K562 (cell line): ENCODE results near the gene NMUR2. TPM values are rescaled to one million over a fixed set of nuclear protein-coding genes. Genes with fewer than 3 reads are reported as not detected.

ENCODE experiments used
- ATAC-seq: fragments of 200-7000 bp; cut with Tn5 transposase; 3 replicates; pipeline ENCODE4 v1.9.1; 2020; ENCODE audit warnings: moderate library complexity
- BruUV-seq: library from RNA; stranded (reverse); fragments of 400-500 nt; replicated peaks from 2 replicates; lab custom pipeline; 2021; lab: Mats Ljungman, UMichigan
- CTCF ChIA-PET: fragments of 300-600 bp; formaldehyde crosslinking; extraction: SDS; loops from one replicate; lab custom pipeline; 2021; ENCODE audit warnings: low intra/inter-chr PET ratio; lab: Yijun Ruan, JAX
- POLR2A ChIA-PET: fragments of 300-600, 350-650 bp; sonication (Branson Sonifier 250); formaldehyde crosslinking; extraction: SDS; loops from one replicate; lab custom pipeline; 2021; ENCODE audit warnings: antibody characterized with exemption, inconsistent platforms; lab: Yijun Ruan, JAX
- DNase-seq, 4 experiments: peaks; one replicate each; pipeline versions ENCODE4 v3.0.0 to v3.0.0-alpha.2; 2011 to 2018; ENCODE audit warnings: low spot score in 3 of 4, mixed read lengths in 3 of 4; ENCODE audit errors: extremely low read depth in 1 of 4
- FAIRE-seq: peaks from 2 replicates; lab custom pipeline; 2011; peaks lifted over from hg19 to GRCh38; lab: Jason Lieb, UNC
- H2AFZ ChIP-seq: 2 replicates; pipeline ENCODE4 v1.6.0; 2011; ENCODE audit warnings: low read depth, low read length, control low read depth, inconsistent platforms
- H3K27ac ChIP-seq: fragments of 200-600 bp; 3 replicates; pipeline ENCODE4 v1.8.0; 2011; ENCODE audit warnings: low read depth, mild to moderate bottlenecking, control low read depth, inconsistent platforms, low read length, moderate library complexity, mixed read lengths; ENCODE audit errors: extremely low read depth
- H3K27me3 ChIP-seq, 2 experiments: fragments of 300-600 bp in 1 of 2; 2 replicates in 1 of 2; 3 replicates in 1 of 2; pipeline versions ENCODE4 v1.6.0 to v1.8.0; 2011; ENCODE audit warnings: inconsistent platforms in 2 of 2, low read length in 2 of 2, mild to moderate bottlenecking in 1 of 2, mixed read lengths in 1 of 2, moderate library complexity in 1 of 2; ENCODE audit not compliant: control insufficient read depth in 2 of 2, insufficient read depth in 2 of 2
- H3K36me3 ChIP-seq: fragments of 300-600 bp; 3 replicates; pipeline ENCODE4 v1.8.0; 2011; ENCODE audit warnings: mild to moderate bottlenecking, low read length, inconsistent platforms; ENCODE audit not compliant: control insufficient read depth, insufficient read depth
- H3K4me1 ChIP-seq, 2 experiments: fragments of 200-600 bp in 1 of 2; replicated peaks in 1 of 2; 2 replicates in 1 of 2; 3 replicates in 1 of 2; pipeline versions ENCODE4 v1.5.1 to v1.8.0; 2011; ENCODE audit warnings: inconsistent platforms in 2 of 2, low read length in 2 of 2, mild to moderate bottlenecking in 1 of 2, mixed read lengths in 1 of 2, moderate library complexity in 1 of 2; ENCODE audit not compliant: control insufficient read depth in 2 of 2, insufficient read depth in 2 of 2
- H3K4me2 ChIP-seq: 2 replicates; pipeline ENCODE4 v1.6.1; 2011; ENCODE audit warnings: low read length, control low read depth, inconsistent platforms, mixed read lengths; ENCODE audit not compliant: insufficient read depth
- H3K4me3 ChIP-seq: fragments of 200-600 bp; sonication (generic), shearing (Covaris generic); 2 replicates; pipeline ENCODE4 v1.5.1; 2016; ENCODE audit warnings: control low read depth, inconsistent platforms
- H3K79me2 ChIP-seq: fragments of 200-600 bp; 3 replicates; pipeline ENCODE4 v1.8.0; 2011; ENCODE audit warnings: low read length, inconsistent platforms; ENCODE audit not compliant: control insufficient read depth, insufficient read depth
- H3K9ac ChIP-seq, 2 experiments: 2 replicates each; pipeline versions ENCODE4 v1.6.0 to v1.6.1; 2011; ENCODE audit warnings: low read depth in 2 of 2, low read length in 2 of 2, control low read depth in 1 of 2, inconsistent platforms in 1 of 2, mild to moderate bottlenecking in 1 of 2, mixed read lengths in 1 of 2; ENCODE audit not compliant: insufficient read depth in 1 of 2
- H3K9me1 ChIP-seq: one replicate; pipeline ENCODE4 v1.6.0; 2011; ENCODE audit warnings: inconsistent platforms, mild to moderate bottlenecking, low read length, moderate library complexity; ENCODE audit not compliant: control insufficient read depth, insufficient read depth
- H3K9me3 ChIP-seq: replicated peaks from 2 replicates; pipeline ENCODE4 v1.5.1; 2011; ENCODE audit warnings: low read depth, low read length, inconsistent platforms; ENCODE audit not compliant: control insufficient read depth, insufficient read depth
- H4K20me1 ChIP-seq: replicated peaks from 2 replicates; pipeline ENCODE4 v1.6.1; 2011; ENCODE audit warnings: low read length, inconsistent platforms, mixed read lengths; ENCODE audit not compliant: control insufficient read depth, insufficient read depth
- CHD4 ChIP-seq: fragments of 200-600 bp; sonication (generic); IDR thresholded peaks from 3 replicates; pipeline ENCODE4 v1.6.1; 2012; ENCODE audit warnings: low read depth, mild to moderate bottlenecking, mixed read lengths, low read length, inconsistent platforms; ENCODE audit not compliant: insufficient read depth, insufficient replicate concordance, poor library complexity, severe bottlenecking
- MED1 ChIP-seq: sonication (generic); formaldehyde crosslinking; IDR thresholded peaks from 2 replicates; pipeline ENCODE4 v1.8.1; 2023; ENCODE audit warnings: missing genetic modification reagents, borderline replicate concordance
- NFYB ChIP-seq: IDR thresholded peaks from 2 replicates; pipeline ENCODE4 v1.6.1; 2011; ENCODE audit warnings: mild to moderate bottlenecking, moderate library complexity; ENCODE audit not compliant: insufficient read length; ENCODE audit errors: extremely low read depth
- NR2C1 ChIP-seq, 2 experiments: fragments of 450-650 bp; IDR thresholded peaks; 2 replicates each; pipeline ENCODE4 v1.6.1; 2017; ENCODE audit warnings: mild to moderate bottlenecking in 2 of 2, antibody characterized with exemption in 1 of 2, inconsistent platforms in 1 of 2, missing compliant biosample characterization in 1 of 2, missing genetic modification characterization in 1 of 2
- RBM25 ChIP-seq: fragments of 200-400 bp; formaldehyde crosslinking; IDR thresholded peaks from 2 replicates; pipeline ENCODE4 v1.6.1; 2018; ENCODE audit warnings: low read length, low read depth, moderate library complexity; ENCODE audit not compliant: severe bottlenecking
- TAF9B ChIP-seq: fragments of 450-650 bp; IDR thresholded peaks from 2 replicates; pipeline ENCODE4 v1.6.1; 2018; ENCODE audit warnings: mild to moderate bottlenecking; ENCODE audit not compliant: partially characterized antibody
- WGBS: fragments of 100-300 bp; shearing (Covaris generic); methylation state at CpG from one replicate; pipeline ENCODE4 v1.1.6; 2016; ENCODE audit warnings: low coverage, mixed read lengths; ENCODE audit not compliant: insufficient coverage; ENCODE audit errors: missing lambda C conversion rate; 5-methylcytosine and 5-hydroxymethylcytosine counted together
- in situ Hi-C: fragments of 300-500 bp; cut with MboI; formaldehyde crosslinking; loops from 4 replicates; pipeline ENCODE4 v1.15.0; 2018; ENCODE audit warnings: inconsistent platforms, mixed read lengths
- intact Hi-C: fragments of 100-400 bp; cut with micrococcal nuclease; formaldehyde crosslinking; loops from 2 replicates; pipeline ENCODE4 v1.14.2; 2022
- polyA plus RNA-seq, 8 experiments: library from polyadenylated mRNA; depleted of rRNA in 4 of 8; stranded (reverse) in 5 of 8; unstranded in 3 of 8; fragments of >200 nt; fragmentation: Nextera tagmentation in 2 of 8; fragmentation: Illumina TruSeq in 1 of 8; extraction: Ambion mirVana in 2 of 8; extraction: Trizol in 1 of 8; gene quantifications; 2 replicates each; pipeline versions ENCODE4 v1.2.1 to v1.2.3, GENCODE V29; 2011 to 2014; ENCODE audit warnings: inconsistent platforms in 1 of 8, missing spikeins in 1 of 8
- total RNA-seq, 7 experiments: library from RNA; depleted of rRNA in 6 of 7; stranded (reverse); fragments of >200 nt in 6 of 7; fragmentation: Illumina TruSeq in 2 of 7; extraction: Trizol in 2 of 7; gene quantifications; 2 replicates each; pipeline versions ENCODE4 v1.2.1 to v1.2.3, GENCODE V29; 2011 to 2021; ENCODE audit warnings: low replicate concordance in 1 of 7
- TF ChIP-seq, protein P1 (sequence below): fragments of 150-350 bp; conservative IDR thresholded peaks from 2 replicates; pipeline ENCODE4 v1.6.1; 2014; ENCODE audit warnings: low read length
- TF ChIP-seq, protein P2 (sequence below): fragments of 450-650 bp; formaldehyde crosslinking; IDR thresholded peaks from 2 replicates; pipeline ENCODE4 v1.4.0; 2022; ENCODE audit warnings: missing genetic modification characterization
- TF ChIP-seq, protein P3 (sequence below): sonication (generic); formaldehyde crosslinking; IDR thresholded peaks from 2 replicates; pipeline ENCODE4 v1.8.0; 2022; ENCODE audit warnings: mild to moderate bottlenecking, missing genetic modification reagents
- TF ChIP-seq, protein P4 (sequence below): sonication (generic); formaldehyde crosslinking; IDR thresholded peaks from 2 replicates; pipeline ENCODE4 v1.8.0; 2022; ENCODE audit warnings: mild to moderate bottlenecking, missing genetic modification reagents

NMUR2 gene
- total and polyA plus RNA-seq, 9 of the 15 experiments (the other 6 are each of a cell fraction or from before 2014, with no cell fraction given), result not detected

DNA sequence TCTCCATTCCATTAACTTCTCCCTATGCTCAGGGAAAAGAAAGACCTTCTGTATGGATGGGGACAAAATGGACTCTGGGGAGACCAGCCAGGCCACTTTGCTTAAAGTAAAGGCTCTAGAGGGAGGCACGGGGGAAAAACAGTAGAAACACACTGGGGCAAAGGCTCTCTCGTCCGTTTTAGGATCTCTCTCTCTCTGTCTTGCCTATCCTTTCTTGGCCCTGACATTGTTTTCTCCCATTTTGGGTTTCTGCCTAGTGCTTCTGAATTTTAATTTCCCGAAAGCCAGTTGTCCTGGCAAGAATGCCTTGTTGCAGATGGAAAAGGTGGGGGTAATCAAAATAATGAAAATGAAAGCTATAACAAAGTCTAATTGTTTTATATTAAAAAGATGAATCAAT, 28.2 kb downstream of the NMUR2 start (continued):
- TF ChIP-seq RBM25 (no peak), MED1 (CRISPR knock-in tag) (no peak), CHD4 (no peak), NR2C1 (IDR thresholded peaks at IDR 0.05) (no peak), NR2C1 (tag; IDR thresholded peaks at IDR 0.05) (no peak)
- TF ChIP-seq, protein P1, sequence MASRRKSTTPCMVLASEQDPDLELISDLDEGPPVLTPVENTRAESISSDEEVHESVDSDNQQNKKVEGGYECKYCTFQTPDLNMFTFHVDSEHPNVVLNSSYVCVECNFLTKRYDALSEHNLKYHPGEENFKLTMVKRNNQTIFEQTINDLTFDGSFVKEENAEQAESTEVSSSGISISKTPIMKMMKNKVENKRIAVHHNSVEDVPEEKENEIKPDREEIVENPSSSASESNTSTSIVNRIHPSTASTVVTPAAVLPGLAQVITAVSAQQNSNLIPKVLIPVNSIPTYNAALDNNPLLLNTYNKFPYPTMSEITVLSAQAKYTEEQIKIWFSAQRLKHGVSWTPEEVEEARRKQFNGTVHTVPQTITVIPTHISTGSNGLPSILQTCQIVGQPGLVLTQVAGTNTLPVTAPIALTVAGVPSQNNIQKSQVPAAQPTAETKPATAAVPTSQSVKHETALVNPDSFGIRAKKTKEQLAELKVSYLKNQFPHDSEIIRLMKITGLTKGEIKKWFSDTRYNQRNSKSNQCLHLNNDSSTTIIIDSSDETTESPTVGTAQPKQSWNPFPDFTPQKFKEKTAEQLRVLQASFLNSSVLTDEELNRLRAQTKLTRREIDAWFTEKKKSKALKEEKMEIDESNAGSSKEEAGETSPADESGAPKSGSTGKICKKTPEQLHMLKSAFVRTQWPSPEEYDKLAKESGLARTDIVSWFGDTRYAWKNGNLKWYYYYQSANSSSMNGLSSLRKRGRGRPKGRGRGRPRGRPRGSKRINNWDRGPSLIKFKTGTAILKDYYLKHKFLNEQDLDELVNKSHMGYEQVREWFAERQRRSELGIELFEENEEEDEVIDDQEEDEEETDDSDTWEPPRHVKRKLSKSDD, result no peak

DNA sequence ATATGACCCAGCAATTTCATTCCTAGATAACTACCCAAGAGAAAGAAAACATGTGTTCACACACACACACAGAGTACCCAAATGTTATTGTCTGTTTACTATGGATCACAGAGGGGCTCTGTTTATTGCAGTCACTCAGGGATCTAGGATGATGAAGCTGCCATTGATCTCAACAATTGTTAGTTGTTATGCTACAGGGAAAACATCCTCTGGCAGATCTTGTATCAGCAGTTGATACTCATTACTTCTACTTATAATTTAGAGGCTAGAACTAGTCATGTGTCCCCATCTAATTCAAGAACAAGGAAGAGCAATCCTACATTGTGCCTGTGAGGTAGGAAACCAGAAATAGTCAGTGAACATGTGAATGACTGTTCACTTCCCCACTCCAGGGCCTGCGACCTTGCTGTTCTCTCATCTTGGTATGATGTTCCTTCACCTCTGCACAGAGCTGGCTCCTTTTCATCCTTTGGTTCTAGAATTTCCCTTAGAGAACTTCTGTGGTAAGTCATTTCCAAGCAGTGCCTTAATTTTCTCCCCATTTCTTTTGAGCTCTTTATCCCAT, 30.3 kb downstream of the NMUR2 start:
- no peak overlapping the region for H2AFZ ChIP-seq
- in situ Hi-C loops, result no loop called here
- no peaks in the 10 kb centered on the region for H3K79me2 ChIP-seq
- CTCF ChIA-PET, result no interaction called here
- no peaks in the 10 kb centered on the region for H3K27me3 ChIP-seq
- DNase-seq, result no peak
- no TSS peak for BruUV-seq
- no peaks in the 10 kb centered on the region for H3K9me3 ChIP-seq
- no peaks in the 10 kb centered on the region for H4K20me1 ChIP-seq
- FAIRE-seq, result no peak
- no peak overlapping the region for H3K4me3 ChIP-seq
- intact Hi-C loops, result no loop called here
- POLR2A ChIA-PET, result no interaction called here
- no peaks in the 10 kb centered on the region for H3K36me3 ChIP-seq
- H3K9ac ChIP-seq, result no peak overlapping the region
- no peak for ATAC-seq
- no peak overlapping the region for H3K4me2 ChIP-seq
- H3K4me1 ChIP-seq, result no peaks in the 10 kb centered on the region
- H3K9me1 ChIP-seq, result no peaks in the 10 kb centered on the region
- H3K27ac ChIP-seq, result no peak overlapping the region
- 0% methylated on average over 1 of the region's 1 CpG for WGBS
- TF ChIP-seq NFYB (no peak), TAF9B (no peak)
- TF ChIP-seq, protein P2, sequence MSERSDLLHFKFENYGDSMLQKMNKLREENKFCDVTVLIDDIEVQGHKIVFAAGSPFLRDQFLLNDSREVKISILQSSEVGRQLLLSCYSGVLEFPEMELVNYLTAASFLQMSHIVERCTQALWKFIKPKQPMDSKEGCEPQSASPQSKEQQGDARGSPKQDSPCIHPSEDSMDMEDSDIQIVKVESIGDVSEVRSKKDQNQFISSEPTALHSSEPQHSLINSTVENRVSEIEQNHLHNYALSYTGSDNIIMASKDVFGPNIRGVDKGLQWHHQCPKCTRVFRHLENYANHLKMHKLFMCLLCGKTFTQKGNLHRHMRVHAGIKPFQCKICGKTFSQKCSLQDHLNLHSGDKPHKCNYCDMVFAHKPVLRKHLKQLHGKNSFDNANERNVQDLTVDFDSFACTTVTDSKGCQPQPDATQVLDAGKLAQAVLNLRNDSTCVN (CRISPR knock-in tag), result no peak
- TF ChIP-seq, protein P3, sequence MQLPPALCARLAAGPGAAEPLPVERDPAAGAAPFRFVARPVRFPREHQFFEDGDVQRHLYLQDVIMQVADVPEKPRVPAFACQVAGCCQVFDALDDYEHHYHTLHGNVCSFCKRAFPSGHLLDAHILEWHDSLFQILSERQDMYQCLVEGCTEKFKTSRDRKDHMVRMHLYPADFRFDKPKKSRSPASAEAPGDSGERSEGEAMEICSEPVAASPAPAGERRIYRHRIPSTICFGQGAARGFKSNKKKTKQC (CRISPR knock-in tag), result no peak
- TF ChIP-seq, protein P4, sequence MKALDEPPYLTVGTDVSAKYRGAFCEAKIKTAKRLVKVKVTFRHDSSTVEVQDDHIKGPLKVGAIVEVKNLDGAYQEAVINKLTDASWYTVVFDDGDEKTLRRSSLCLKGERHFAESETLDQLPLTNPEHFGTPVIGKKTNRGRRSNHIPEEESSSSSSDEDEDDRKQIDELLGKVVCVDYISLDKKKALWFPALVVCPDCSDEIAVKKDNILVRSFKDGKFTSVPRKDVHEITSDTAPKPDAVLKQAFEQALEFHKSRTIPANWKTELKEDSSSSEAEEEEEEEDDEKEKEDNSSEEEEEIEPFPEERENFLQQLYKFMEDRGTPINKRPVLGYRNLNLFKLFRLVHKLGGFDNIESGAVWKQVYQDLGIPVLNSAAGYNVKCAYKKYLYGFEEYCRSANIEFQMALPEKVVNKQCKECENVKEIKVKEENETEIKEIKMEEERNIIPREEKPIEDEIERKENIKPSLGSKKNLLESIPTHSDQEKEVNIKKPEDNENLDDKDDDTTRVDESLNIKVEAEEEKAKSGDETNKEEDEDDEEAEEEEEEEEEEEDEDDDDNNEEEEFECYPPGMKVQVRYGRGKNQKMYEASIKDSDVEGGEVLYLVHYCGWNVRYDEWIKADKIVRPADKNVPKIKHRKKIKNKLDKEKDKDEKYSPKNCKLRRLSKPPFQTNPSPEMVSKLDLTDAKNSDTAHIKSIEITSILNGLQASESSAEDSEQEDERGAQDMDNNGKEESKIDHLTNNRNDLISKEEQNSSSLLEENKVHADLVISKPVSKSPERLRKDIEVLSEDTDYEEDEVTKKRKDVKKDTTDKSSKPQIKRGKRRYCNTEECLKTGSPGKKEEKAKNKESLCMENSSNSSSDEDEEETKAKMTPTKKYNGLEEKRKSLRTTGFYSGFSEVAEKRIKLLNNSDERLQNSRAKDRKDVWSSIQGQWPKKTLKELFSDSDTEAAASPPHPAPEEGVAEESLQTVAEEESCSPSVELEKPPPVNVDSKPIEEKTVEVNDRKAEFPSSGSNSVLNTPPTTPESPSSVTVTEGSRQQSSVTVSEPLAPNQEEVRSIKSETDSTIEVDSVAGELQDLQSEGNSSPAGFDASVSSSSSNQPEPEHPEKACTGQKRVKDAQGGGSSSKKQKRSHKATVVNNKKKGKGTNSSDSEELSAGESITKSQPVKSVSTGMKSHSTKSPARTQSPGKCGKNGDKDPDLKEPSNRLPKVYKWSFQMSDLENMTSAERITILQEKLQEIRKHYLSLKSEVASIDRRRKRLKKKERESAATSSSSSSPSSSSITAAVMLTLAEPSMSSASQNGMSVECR (CRISPR knock-in tag), result no peak
